Tracheal epithelial cell (primary cell): ENCODE results near the gene C10orf67. TPM values are rescaled to one million over a fixed set of nuclear protein-coding genes. Genes with fewer than 3 reads are reported as not detected.

Experiments used
- total RNA-seq: library from RNA; depleted of rRNA; stranded (reverse); fragments of >200 nt; gene quantifications from 2 replicates; pipeline ENCODE4 v1.2.1, GENCODE V29; 2014

Gene C10orf67
- total RNA-seq, result not detected in 2 replicates

GRCh38 chr10:23344241-23344841, at the start of gene C10orf67:
Gene C10orf67 (minus strand): TSS chr10:23344797. CDS start chr10:23344774, 23 bp downstream.

GRCh38 chr10:23191764-23192711, 152.6 kb downstream of the C10orf67 start, which contains the start of gene PTF1A:
Gene PTF1A (plus strand): TSS chr10:23192312. CDS start chr10:23192531, 219 bp downstream.

Other genes with a start within 250 kb of the C10orf67 start
- 5.5 and 8.7 TPM in 2 replicates for gene MSRB2, start 249.2 kb downstream of the C10orf67 start, total RNA-seq
- not detected in 2 replicates for gene PTF1A, start 152.5 kb downstream of the C10orf67 start, total RNA-seq
- 9.9 and 15.3 TPM in 2 replicates for gene OTUD1, start 94.3 kb upstream of the C10orf67 start, total RNA-seq